ENCODE measurements around the gene IGFL1.

DNA sequence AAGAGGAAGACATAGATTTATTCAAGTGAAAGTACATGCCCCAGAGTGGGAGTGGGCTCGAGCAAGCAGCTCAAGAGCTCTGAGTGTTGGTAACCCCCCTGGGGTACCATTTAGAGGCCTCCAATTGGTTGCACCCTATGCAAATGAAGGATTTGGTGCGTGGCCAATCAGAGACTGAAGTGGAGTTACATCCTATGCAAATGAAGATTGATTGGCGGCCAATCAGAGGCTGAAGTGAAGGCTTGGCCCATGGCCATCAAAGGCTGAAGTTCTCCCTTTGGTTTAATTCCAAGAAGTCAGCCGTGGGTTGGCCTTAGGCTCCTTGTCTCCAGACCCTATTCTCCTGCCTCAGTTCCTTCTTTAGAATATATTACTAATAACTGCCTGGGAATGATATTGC, 12.9 kb upstream of the IGFL1 start:
- TF ChIP-seq POLR2A (IDR thresholded peaks at IDR 0.05): no peak
- TF ChIP-seq, protein P1, sequence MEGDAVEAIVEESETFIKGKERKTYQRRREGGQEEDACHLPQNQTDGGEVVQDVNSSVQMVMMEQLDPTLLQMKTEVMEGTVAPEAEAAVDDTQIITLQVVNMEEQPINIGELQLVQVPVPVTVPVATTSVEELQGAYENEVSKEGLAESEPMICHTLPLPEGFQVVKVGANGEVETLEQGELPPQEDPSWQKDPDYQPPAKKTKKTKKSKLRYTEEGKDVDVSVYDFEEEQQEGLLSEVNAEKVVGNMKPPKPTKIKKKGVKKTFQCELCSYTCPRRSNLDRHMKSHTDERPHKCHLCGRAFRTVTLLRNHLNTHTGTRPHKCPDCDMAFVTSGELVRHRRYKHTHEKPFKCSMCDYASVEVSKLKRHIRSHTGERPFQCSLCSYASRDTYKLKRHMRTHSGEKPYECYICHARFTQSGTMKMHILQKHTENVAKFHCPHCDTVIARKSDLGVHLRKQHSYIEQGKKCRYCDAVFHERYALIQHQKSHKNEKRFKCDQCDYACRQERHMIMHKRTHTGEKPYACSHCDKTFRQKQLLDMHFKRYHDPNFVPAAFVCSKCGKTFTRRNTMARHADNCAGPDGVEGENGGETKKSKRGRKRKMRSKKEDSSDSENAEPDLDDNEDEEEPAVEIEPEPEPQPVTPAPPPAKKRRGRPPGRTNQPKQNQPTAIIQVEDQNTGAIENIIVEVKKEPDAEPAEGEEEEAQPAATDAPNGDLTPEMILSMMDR (IDR thresholded peaks at IDR 0.05): no peak
